HepG2 (cell line): ENCODE measurements around the gene KHNYN. TPM values are rescaled to one million over a fixed set of nuclear protein-coding genes. Genes with fewer than 3 reads are reported as not detected.

Source experiments
- ARNT2 ChIP-seq: sonication (generic); formaldehyde crosslinking; IDR thresholded peaks from 2 replicates; pipeline ENCODE4 v1.8.0; 2022; ENCODE audit warnings: mild to moderate bottlenecking, low read depth, missing genetic modification reagents, moderate library complexity
- FOXO1 ChIP-seq: sonication (generic); formaldehyde crosslinking; IDR thresholded peaks from 2 replicates; pipeline ENCODE4 v1.4.0; 2020; ENCODE audit warnings: missing genetic modification reagents
- MLXIP ChIP-seq: sonication (generic); formaldehyde crosslinking; IDR thresholded peaks from 2 replicates; pipeline ENCODE4 v1.9.0; 2021; ENCODE audit warnings: missing genetic modification reagents, borderline replicate concordance
- NR1H2 ChIP-seq: sonication (generic); formaldehyde crosslinking; IDR thresholded peaks from 2 replicates; pipeline ENCODE4 v1.8.1; 2022; ENCODE audit warnings: low read depth, missing genetic modification reagents, borderline replicate concordance
- ZFP82 ChIP-seq: sonication (generic); formaldehyde crosslinking; IDR thresholded peaks from 2 replicates; pipeline ENCODE4 v1.5.1; 2020; ENCODE audit warnings: mild to moderate bottlenecking, missing genetic modification reagents, borderline replicate concordance
- ZNF773 ChIP-seq: sonication (generic); formaldehyde crosslinking; IDR thresholded peaks from 2 replicates; pipeline ENCODE4 v1.4.0; 2020; ENCODE audit warnings: missing genetic modification reagents, borderline replicate concordance
- polyA plus RNA-seq, 8 experiments: library from polyadenylated mRNA; depleted of rRNA in 3 of 8; stranded (reverse) in 7 of 8; unstranded in 1 of 8; fragments of >200 nt; fragmentation: Illumina TruSeq in 4 of 8; extraction: Trizol in 4 of 8; gene quantifications; 2 replicates each; pipeline versions ENCODE4 v1.2.1 to v1.2.3, GENCODE V29; 2011 to 2016; ENCODE audit warnings: low read depth in 4 of 8, missing spikeins in 1 of 8, mixed read lengths in 1 of 8; ENCODE audit not compliant: insufficient read depth in 1 of 8
- total RNA-seq, 5 experiments: library from RNA; depleted of rRNA; stranded (reverse); fragments of >200 nt; fragmentation: Illumina TruSeq; extraction: Trizol; gene quantifications; 2 replicates each; pipeline ENCODE4 v1.2.3, GENCODE V29; 2016; ENCODE audit warnings: low read depth in 1 of 5
- TF ChIP-seq, protein P1 (sequence below): sonication (generic); formaldehyde crosslinking; IDR thresholded peaks from 2 replicates; pipeline ENCODE4 v1.4.0; 2020; ENCODE audit warnings: missing genetic modification reagents
- TF ChIP-seq, protein P2 (sequence below): sonication (generic); formaldehyde crosslinking; IDR thresholded peaks from 2 replicates; pipeline ENCODE4 v1.5.0; 2020; ENCODE audit warnings: missing genetic modification reagents
- TF ChIP-seq, protein P3 (sequence below), 2 experiments: fragments of 450-650 bp in 1 of 2; sonication (generic) in 1 of 2; formaldehyde crosslinking in 1 of 2; IDR thresholded peaks; 2 replicates each; pipeline versions ENCODE4 v1.6.1 to v1.8.0; 2016 to 2022; ENCODE audit warnings: antibody characterized with exemption in 1 of 2, mild to moderate bottlenecking in 1 of 2, missing genetic modification reagents in 1 of 2
- TF ChIP-seq, protein P4 (sequence below): sonication (generic); formaldehyde crosslinking; IDR thresholded peaks from 2 replicates; pipeline ENCODE4 v1.5.0; 2020; ENCODE audit warnings: mild to moderate bottlenecking, missing genetic modification reagents

KHNYN gene
- total and polyA plus RNA-seq, 2 of the 13 experiments (the other 11 are each of a cell fraction or from before 2014, with no cell fraction given), result 52.8 to 75.7 TPM

GRCh38 chr14:24481622-24482324, 52.0 kb downstream of the KHNYN start (continued):
- TF ChIP-seq, protein P1, sequence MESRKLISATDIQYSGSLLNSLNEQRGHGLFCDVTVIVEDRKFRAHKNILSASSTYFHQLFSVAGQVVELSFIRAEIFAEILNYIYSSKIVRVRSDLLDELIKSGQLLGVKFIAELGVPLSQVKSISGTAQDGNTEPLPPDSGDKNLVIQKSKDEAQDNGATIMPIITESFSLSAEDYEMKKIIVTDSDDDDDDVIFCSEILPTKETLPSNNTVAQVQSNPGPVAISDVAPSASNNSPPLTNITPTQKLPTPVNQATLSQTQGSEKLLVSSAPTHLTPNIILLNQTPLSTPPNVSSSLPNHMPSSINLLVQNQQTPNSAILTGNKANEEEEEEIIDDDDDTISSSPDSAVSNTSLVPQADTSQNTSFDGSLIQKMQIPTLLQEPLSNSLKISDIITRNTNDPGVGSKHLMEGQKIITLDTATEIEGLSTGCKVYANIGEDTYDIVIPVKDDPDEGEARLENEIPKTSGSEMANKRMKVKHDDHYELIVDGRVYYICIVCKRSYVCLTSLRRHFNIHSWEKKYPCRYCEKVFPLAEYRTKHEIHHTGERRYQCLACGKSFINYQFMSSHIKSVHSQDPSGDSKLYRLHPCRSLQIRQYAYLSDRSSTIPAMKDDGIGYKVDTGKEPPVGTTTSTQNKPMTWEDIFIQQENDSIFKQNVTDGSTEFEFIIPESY, result peak; percentile 77
- TF ChIP-seq FOXO1 (CRISPR knock-in tag) (peak; percentile 79), ZFP82 (CRISPR knock-in tag) (no peak), ARNT2 (no peak), MLXIP (no peak; the same call in 1 of the 2 replicates), ZNF773 (CRISPR knock-in tag) (0 out of 2 replicates have a peak, but pooled peaks have one; percentile 82), NR1H2 (CRISPR knock-in tag) (no peak; the same call in 1 of the 2 replicates)
- TF ChIP-seq, protein P2, sequence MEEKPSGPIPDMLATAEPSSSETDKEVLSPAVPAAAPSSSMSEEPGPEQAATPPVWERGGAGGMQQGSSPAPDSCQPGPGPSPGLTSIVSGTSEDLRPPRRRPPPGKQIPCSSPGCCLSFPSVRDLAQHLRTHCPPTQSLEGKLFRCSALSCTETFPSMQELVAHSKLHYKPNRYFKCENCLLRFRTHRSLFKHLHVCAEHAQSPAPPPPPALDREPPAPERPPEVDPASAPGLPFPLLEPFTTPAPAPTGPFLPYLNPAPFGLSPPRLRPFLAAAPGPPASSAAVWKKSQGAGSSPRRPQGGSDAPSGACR (CRISPR knock-in tag), result peak; percentile 95
- TF ChIP-seq, protein P3, sequence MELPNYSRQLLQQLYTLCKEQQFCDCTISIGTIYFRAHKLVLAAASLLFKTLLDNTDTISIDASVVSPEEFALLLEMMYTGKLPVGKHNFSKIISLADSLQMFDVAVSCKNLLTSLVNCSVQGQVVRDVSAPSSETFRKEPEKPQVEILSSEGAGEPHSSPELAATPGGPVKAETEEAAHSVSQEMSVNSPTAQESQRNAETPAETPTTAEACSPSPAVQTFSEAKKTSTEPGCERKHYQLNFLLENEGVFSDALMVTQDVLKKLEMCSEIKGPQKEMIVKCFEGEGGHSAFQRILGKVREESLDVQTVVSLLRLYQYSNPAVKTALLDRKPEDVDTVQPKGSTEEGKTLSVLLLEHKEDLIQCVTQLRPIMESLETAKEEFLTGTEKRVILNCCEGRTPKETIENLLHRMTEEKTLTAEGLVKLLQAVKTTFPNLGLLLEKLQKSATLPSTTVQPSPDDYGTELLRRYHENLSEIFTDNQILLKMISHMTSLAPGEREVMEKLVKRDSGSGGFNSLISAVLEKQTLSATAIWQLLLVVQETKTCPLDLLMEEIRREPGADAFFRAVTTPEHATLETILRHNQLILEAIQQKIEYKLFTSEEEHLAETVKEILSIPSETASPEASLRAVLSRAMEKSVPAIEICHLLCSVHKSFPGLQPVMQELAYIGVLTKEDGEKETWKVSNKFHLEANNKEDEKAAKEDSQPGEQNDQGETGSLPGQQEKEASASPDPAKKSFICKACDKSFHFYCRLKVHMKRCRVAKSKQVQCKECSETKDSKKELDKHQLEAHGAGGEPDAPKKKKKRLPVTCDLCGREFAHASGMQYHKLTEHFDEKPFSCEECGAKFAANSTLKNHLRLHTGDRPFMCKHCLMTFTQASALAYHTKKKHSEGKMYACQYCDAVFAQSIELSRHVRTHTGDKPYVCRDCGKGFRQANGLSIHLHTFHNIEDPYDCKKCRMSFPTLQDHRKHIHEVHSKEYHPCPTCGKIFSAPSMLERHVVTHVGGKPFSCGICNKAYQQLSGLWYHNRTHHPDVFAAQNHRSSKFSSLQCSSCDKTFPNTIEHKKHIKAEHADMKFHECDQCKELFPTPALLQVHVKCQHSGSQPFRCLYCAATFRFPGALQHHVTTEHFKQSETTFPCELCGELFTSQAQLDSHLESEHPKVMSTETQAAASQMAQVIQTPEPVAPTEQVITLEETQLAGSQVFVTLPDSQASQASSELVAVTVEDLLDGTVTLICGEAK (IDR thresholded peaks at IDR 0.05), result no peak
- TF ChIP-seq, protein P3 (CRISPR knock-in tag; IDR thresholded peaks at IDR 0.05), result peak; percentile 82
- TF ChIP-seq, protein P4, sequence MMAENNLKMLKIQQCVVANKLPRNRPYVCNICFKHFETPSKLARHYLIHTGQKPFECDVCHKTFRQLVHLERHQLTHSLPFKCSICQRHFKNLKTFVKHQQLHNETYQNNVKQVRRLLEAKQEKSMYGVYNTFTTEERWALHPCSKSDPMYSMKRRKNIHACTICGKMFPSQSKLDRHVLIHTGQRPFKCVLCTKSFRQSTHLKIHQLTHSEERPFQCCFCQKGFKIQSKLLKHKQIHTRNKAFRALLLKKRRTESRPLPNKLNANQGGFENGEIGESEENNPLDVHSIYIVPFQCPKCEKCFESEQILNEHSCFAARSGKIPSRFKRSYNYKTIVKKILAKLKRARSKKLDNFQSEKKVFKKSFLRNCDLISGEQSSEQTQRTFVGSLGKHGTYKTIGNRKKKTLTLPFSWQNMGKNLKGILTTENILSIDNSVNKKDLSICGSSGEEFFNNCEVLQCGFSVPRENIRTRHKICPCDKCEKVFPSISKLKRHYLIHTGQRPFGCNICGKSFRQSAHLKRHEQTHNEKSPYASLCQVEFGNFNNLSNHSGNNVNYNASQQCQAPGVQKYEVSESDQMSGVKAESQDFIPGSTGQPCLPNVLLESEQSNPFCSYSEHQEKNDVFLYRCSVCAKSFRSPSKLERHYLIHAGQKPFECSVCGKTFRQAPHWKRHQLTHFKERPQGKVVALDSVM, result no peak; the same call in 1 of the 2 replicates
